K562 (cell line): Measurements from ENCODE around the gene HNRNPH3. TPM values are rescaled to one million over a fixed set of nuclear protein-coding genes. Genes with fewer than 3 reads are reported as not detected.

Source experiments
- ATAC-seq: fragments of 200-7000 bp; cut with Tn5 transposase; 3 replicates; pipeline ENCODE4 v1.9.1; 2020; ENCODE audit warnings: moderate library complexity
- BruUV-seq: library from RNA; stranded (reverse); fragments of 400-500 nt; replicated peaks from 2 replicates; lab custom pipeline; 2021; lab: Mats Ljungman, UMichigan
- CTCF ChIA-PET: fragments of 300-600 bp; formaldehyde crosslinking; extraction: SDS; loops from one replicate; lab custom pipeline; 2021; ENCODE audit warnings: low intra/inter-chr PET ratio; lab: Yijun Ruan, JAX
- POLR2A ChIA-PET: fragments of 300-600, 350-650 bp; sonication (Branson Sonifier 250); formaldehyde crosslinking; extraction: SDS; loops from one replicate; lab custom pipeline; 2021; ENCODE audit warnings: antibody characterized with exemption, inconsistent platforms; lab: Yijun Ruan, JAX
- DNase-seq, 4 experiments: peaks; one replicate each; pipeline versions ENCODE4 v3.0.0 to v3.0.0-alpha.2; 2011 to 2018; ENCODE audit warnings: low spot score in 3 of 4, mixed read lengths in 3 of 4; ENCODE audit errors: extremely low read depth in 1 of 4
- FAIRE-seq: peaks from 2 replicates; lab custom pipeline; 2011; peaks lifted over from hg19 to GRCh38; lab: Jason Lieb, UNC
- H2AFZ ChIP-seq: 2 replicates; pipeline ENCODE4 v1.6.0; 2011; ENCODE audit warnings: low read depth, low read length, control low read depth, inconsistent platforms
- H3K27ac ChIP-seq: fragments of 200-600 bp; 3 replicates; pipeline ENCODE4 v1.8.0; 2011; ENCODE audit warnings: low read depth, mild to moderate bottlenecking, control low read depth, inconsistent platforms, low read length, moderate library complexity, mixed read lengths; ENCODE audit errors: extremely low read depth
- H3K27me3 ChIP-seq, 2 experiments: fragments of 300-600 bp in 1 of 2; 2 replicates in 1 of 2; 3 replicates in 1 of 2; pipeline versions ENCODE4 v1.6.0 to v1.8.0; 2011; ENCODE audit warnings: inconsistent platforms in 2 of 2, low read length in 2 of 2, mild to moderate bottlenecking in 1 of 2, mixed read lengths in 1 of 2, moderate library complexity in 1 of 2; ENCODE audit not compliant: control insufficient read depth in 2 of 2, insufficient read depth in 2 of 2
- H3K36me3 ChIP-seq: fragments of 300-600 bp; 3 replicates; pipeline ENCODE4 v1.8.0; 2011; ENCODE audit warnings: mild to moderate bottlenecking, low read length, inconsistent platforms; ENCODE audit not compliant: control insufficient read depth, insufficient read depth
- H3K4me1 ChIP-seq, 2 experiments: fragments of 200-600 bp in 1 of 2; replicated peaks in 1 of 2; 2 replicates in 1 of 2; 3 replicates in 1 of 2; pipeline versions ENCODE4 v1.5.1 to v1.8.0; 2011; ENCODE audit warnings: inconsistent platforms in 2 of 2, low read length in 2 of 2, mild to moderate bottlenecking in 1 of 2, mixed read lengths in 1 of 2, moderate library complexity in 1 of 2; ENCODE audit not compliant: control insufficient read depth in 2 of 2, insufficient read depth in 2 of 2
- H3K4me2 ChIP-seq: 2 replicates; pipeline ENCODE4 v1.6.1; 2011; ENCODE audit warnings: low read length, control low read depth, inconsistent platforms, mixed read lengths; ENCODE audit not compliant: insufficient read depth
- H3K4me3 ChIP-seq: fragments of 200-600 bp; sonication (generic), shearing (Covaris generic); 2 replicates; pipeline ENCODE4 v1.5.1; 2016; ENCODE audit warnings: control low read depth, inconsistent platforms
- H3K79me2 ChIP-seq: fragments of 200-600 bp; 3 replicates; pipeline ENCODE4 v1.8.0; 2011; ENCODE audit warnings: low read length, inconsistent platforms; ENCODE audit not compliant: control insufficient read depth, insufficient read depth
- H3K9ac ChIP-seq, 2 experiments: 2 replicates each; pipeline versions ENCODE4 v1.6.0 to v1.6.1; 2011; ENCODE audit warnings: low read depth in 2 of 2, low read length in 2 of 2, control low read depth in 1 of 2, inconsistent platforms in 1 of 2, mild to moderate bottlenecking in 1 of 2, mixed read lengths in 1 of 2; ENCODE audit not compliant: insufficient read depth in 1 of 2
- H3K9me1 ChIP-seq: one replicate; pipeline ENCODE4 v1.6.0; 2011; ENCODE audit warnings: inconsistent platforms, mild to moderate bottlenecking, low read length, moderate library complexity; ENCODE audit not compliant: control insufficient read depth, insufficient read depth
- H3K9me3 ChIP-seq: replicated peaks from 2 replicates; pipeline ENCODE4 v1.5.1; 2011; ENCODE audit warnings: low read depth, low read length, inconsistent platforms; ENCODE audit not compliant: control insufficient read depth, insufficient read depth
- H4K20me1 ChIP-seq: replicated peaks from 2 replicates; pipeline ENCODE4 v1.6.1; 2011; ENCODE audit warnings: low read length, inconsistent platforms, mixed read lengths; ENCODE audit not compliant: control insufficient read depth, insufficient read depth
- BRD9 ChIP-seq: fragments of 450-650 bp; IDR thresholded peaks from 2 replicates; pipeline ENCODE4 v1.6.1; 2018; ENCODE audit warnings: low read depth; ENCODE audit not compliant: partially characterized antibody
- BRF2 ChIP-seq: IDR thresholded peaks from 3 replicates; pipeline ENCODE4 v1.6.1; 2011; ENCODE audit warnings: borderline replicate concordance, mild to moderate bottlenecking; ENCODE audit not compliant: insufficient read length, insufficient read depth
- PML ChIP-seq: IDR thresholded peaks from 2 replicates; pipeline ENCODE4 v1.6.1; 2012; ENCODE audit warnings: low read length, inconsistent platforms
- PRPF4 ChIP-seq: fragments of 200-400 bp; formaldehyde crosslinking; IDR thresholded peaks from one replicate; pipeline ENCODE4 v1.6.1; 2017; ENCODE audit warnings: low read length, low read depth, mild to moderate bottlenecking; ENCODE audit not compliant: insufficient read depth, poor library complexity, severe bottlenecking
- ZNF175 ChIP-seq: fragments of 200-800 bp; sonication (Bioruptor generic); IDR thresholded peaks from 2 replicates; pipeline ENCODE4 v1.6.1; 2016; ENCODE audit warnings: low read depth, mild to moderate bottlenecking, missing genetic modification characterization, missing compliant biosample characterization
- ZNF282 ChIP-seq: sonication (generic); formaldehyde crosslinking; IDR thresholded peaks from 2 replicates; pipeline ENCODE4 v1.8.1; 2023; ENCODE audit warnings: missing genetic modification reagents
- WGBS: fragments of 100-300 bp; shearing (Covaris generic); methylation state at CpG from one replicate; pipeline ENCODE4 v1.1.6; 2016; ENCODE audit warnings: low coverage, mixed read lengths; ENCODE audit not compliant: insufficient coverage; ENCODE audit errors: missing lambda C conversion rate; 5-methylcytosine and 5-hydroxymethylcytosine counted together
- in situ Hi-C: fragments of 300-500 bp; cut with MboI; formaldehyde crosslinking; loops from 4 replicates; pipeline ENCODE4 v1.15.0; 2018; ENCODE audit warnings: inconsistent platforms, mixed read lengths
- intact Hi-C: fragments of 100-400 bp; cut with micrococcal nuclease; formaldehyde crosslinking; loops from 2 replicates; pipeline ENCODE4 v1.14.2; 2022
- polyA plus RNA-seq, 8 experiments: library from polyadenylated mRNA; depleted of rRNA in 4 of 8; stranded (reverse) in 5 of 8; unstranded in 3 of 8; fragments of >200 nt; fragmentation: Nextera tagmentation in 2 of 8; fragmentation: Illumina TruSeq in 1 of 8; extraction: Ambion mirVana in 2 of 8; extraction: Trizol in 1 of 8; gene quantifications; 2 replicates each; pipeline versions ENCODE4 v1.2.1 to v1.2.3, GENCODE V29; 2011 to 2014; ENCODE audit warnings: inconsistent platforms in 1 of 8, missing spikeins in 1 of 8
- total RNA-seq, 7 experiments: library from RNA; depleted of rRNA in 6 of 7; stranded (reverse); fragments of >200 nt in 6 of 7; fragmentation: Illumina TruSeq in 2 of 7; extraction: Trizol in 2 of 7; gene quantifications; 2 replicates each; pipeline versions ENCODE4 v1.2.1 to v1.2.3, GENCODE V29; 2011 to 2021; ENCODE audit warnings: low replicate concordance in 1 of 7

The HNRNPH3 gene
- total and polyA plus RNA-seq, 9 of the 15 experiments (the other 6 are each of a cell fraction or from before 2014, with no cell fraction given), result 52.8 to 562 (median 152) TPM

DNA sequence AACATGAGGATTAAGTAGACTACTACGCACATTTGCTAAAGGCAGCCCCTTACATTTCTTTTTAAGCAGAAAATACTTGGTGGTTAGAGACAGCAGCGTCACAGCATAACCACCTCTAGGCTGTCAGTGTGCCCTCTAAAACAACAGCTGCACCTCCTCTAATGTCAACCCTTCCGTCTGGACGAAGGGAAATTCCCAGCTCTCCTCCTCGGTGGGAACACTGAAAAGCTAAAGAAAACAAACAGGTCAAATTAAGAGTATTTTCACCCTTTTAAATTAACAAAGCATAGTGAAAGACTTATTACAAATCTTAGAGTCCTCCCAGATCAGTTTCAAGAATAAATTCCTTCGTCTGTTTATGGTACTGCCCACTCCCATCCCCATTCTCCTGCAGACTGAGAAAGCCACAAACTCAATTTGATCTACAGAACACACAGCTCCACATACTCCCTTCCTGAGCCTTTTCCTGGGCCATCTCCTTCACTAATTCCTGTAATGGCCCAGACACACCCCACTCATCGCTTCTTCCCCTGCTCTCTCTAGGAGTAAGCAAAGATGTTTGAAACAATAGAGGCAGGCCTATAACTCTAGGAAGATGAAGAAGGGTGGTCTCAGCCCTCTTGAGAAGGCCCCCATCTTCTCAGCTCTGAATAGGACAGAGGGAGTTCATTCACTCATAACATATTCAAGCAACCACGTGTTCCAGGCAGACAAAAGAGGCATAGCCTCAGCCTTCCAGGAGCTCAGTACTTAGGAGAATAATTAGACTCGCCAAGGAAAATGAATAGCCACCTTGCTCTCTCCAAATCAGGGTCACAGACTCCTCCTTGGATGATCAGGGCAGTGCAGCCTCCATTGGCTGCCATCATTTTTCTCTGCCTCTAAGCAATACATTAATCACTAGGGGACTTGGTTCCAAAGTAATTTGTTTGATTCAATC lies 47.5 kb upstream of the HNRNPH3 start:
- Histone ChIP-seq H3K4me1 (no peaks in the 10 kb centered on the region), H3K9me3 (no peaks in the 10 kb centered on the region), H3K4me2 (no peak overlapping the region), H3K27me3 (peaks cover 0 to 9% of the 10 kb centered on the region in 2 experiments; a peak in 2 of 5 replicates), H3K79me2 (no peaks in the 10 kb centered on the region), H4K20me1 (no peaks in the 10 kb centered on the region), H3K4me3 (no peak overlapping the region), H3K36me3 (no peaks in the 10 kb centered on the region), H3K27ac (no peak overlapping the region), H3K9ac (no peak overlapping the region), H3K9me1 (no peaks in the 10 kb centered on the region), H2AFZ (no peak overlapping the region)
- in situ Hi-C loops, result no loop called here
- no peak for FAIRE-seq
- peak; percentile 31 for ATAC-seq
- no peak for DNase-seq
- WGBS, result 19% methylated on average over 9 of the region's 9 CpGs
- intact Hi-C loops, result no loop called here
- POLR2A ChIA-PET, result interaction anchor here (0.7 to 1.5 kb wide), 5 partner anchors 10 to 671 kb away, joined by 3 to 5 read pairs (median 3); no protein-coding TSS in a partner anchor
- no TSS peak for BruUV-seq
- no peak for TF ChIP-seq PRPF4
- TF ChIP-seq ZNF282 (CRISPR knock-in tag), result no peak
- no peak for TF ChIP-seq BRD9
- TF ChIP-seq PML, result no peak
- TF ChIP-seq BRF2, result no peak
- no peak for TF ChIP-seq ZNF175 (CRISPR knock-in tag)
- CTCF ChIA-PET, result no interaction called here
